Glutamatergic neuron (in vitro differentiated cells): ENCODE results near the gene IMMT. TPM values are rescaled to one million over a fixed set of nuclear protein-coding genes. Genes with fewer than 3 reads are reported as not detected.
"Not testable (repeated sequence)": the region's sequence is repeated elsewhere in the genome, so short reads cannot be mapped to it uniquely, and the experiment has no call there.

Source experiments
- DNase-seq: peaks from one replicate; pipeline ENCODE4 v3.0.0; 2022
- H3K27ac Mint-ChIP-seq: one replicate; pipeline ENCODE4 v1.8.0; 2020; ENCODE audit warnings: mild to moderate bottlenecking, mixed read lengths, inconsistent platforms; ENCODE audit not compliant: unreplicated experiment
- H3K27me3 Mint-ChIP-seq: one replicate; pipeline ENCODE4 v1.8.0; 2020; ENCODE audit warnings: mild to moderate bottlenecking, moderate library complexity, mixed read lengths, inconsistent platforms; ENCODE audit not compliant: unreplicated experiment
- H3K36me3 Mint-ChIP-seq: one replicate; pipeline ENCODE4 v1.8.0; 2020; ENCODE audit warnings: mild to moderate bottlenecking, mixed read lengths, inconsistent platforms; ENCODE audit not compliant: unreplicated experiment
- H3K4me1 Mint-ChIP-seq: one replicate; pipeline ENCODE4 v1.8.0; 2020; ENCODE audit warnings: mild to moderate bottlenecking, low read depth, mixed read lengths, inconsistent platforms; ENCODE audit not compliant: unreplicated experiment
- H3K4me3 Mint-ChIP-seq: one replicate; pipeline ENCODE4 v1.8.0; 2020; ENCODE audit warnings: mild to moderate bottlenecking, mixed read lengths, inconsistent platforms; ENCODE audit not compliant: unreplicated experiment
- H3K9me3 Mint-ChIP-seq: one replicate; pipeline ENCODE4 v1.8.0; 2020; ENCODE audit warnings: mild to moderate bottlenecking, moderate library complexity, mixed read lengths, inconsistent platforms; ENCODE audit not compliant: unreplicated experiment
- total RNA-seq: library from RNA; stranded (reverse); fragmentation: NEBNext Ultra II Directional; extraction: Animal tissue kit (Norgen Biotek cat#: 25700); gene quantifications from one replicate; pipeline ENCODE4 v1.2.1, GENCODE V29; 2021; ENCODE audit not compliant: unreplicated experiment
- TF ChIP-seq, protein P1 (sequence below): fragments of 200-600 bp; sonication (generic); IDR thresholded peaks from one replicate; pipeline ENCODE4 v1.5.0; 2021; ENCODE audit not compliant: partially characterized antibody, unreplicated experiment

IMMT gene
- total RNA-seq, 1 donor from 2014 or later, result 124 TPM

DNA sequence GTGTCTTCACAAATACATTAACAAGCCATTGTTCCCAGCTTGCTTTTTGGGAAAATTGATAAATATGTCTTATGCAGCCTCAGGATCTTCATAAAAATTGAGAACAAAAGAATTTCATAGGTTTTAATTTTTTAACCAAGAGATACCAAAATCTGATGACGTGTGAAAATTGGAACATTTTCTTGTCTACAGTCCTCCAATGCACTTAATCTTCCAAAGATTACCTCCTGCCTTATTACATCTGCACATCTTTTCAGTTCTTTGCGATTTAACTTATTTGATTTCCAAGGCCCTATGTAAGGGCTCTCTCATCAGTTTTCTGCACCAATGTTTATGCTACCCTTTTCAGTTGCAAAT, 7.1 kb upstream of the IMMT start:
- no peak for DNase-seq
- peaks cover 12% of the 10 kb centered on the region for H3K4me1 Mint-ChIP-seq
- peaks cover 7% of the 10 kb centered on the region for H3K9me3 Mint-ChIP-seq
- peak overlapping the region; percentile 75 for H3K27ac Mint-ChIP-seq
- no peaks in the 10 kb centered on the region for H3K36me3 Mint-ChIP-seq
- peak overlapping the region; percentile 45 for H3K4me3 Mint-ChIP-seq
- H3K27me3 Mint-ChIP-seq, result peaks cover 3% of the 10 kb centered on the region
- TF ChIP-seq, protein P1, sequence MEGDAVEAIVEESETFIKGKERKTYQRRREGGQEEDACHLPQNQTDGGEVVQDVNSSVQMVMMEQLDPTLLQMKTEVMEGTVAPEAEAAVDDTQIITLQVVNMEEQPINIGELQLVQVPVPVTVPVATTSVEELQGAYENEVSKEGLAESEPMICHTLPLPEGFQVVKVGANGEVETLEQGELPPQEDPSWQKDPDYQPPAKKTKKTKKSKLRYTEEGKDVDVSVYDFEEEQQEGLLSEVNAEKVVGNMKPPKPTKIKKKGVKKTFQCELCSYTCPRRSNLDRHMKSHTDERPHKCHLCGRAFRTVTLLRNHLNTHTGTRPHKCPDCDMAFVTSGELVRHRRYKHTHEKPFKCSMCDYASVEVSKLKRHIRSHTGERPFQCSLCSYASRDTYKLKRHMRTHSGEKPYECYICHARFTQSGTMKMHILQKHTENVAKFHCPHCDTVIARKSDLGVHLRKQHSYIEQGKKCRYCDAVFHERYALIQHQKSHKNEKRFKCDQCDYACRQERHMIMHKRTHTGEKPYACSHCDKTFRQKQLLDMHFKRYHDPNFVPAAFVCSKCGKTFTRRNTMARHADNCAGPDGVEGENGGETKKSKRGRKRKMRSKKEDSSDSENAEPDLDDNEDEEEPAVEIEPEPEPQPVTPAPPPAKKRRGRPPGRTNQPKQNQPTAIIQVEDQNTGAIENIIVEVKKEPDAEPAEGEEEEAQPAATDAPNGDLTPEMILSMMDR, result no peak

DNA sequence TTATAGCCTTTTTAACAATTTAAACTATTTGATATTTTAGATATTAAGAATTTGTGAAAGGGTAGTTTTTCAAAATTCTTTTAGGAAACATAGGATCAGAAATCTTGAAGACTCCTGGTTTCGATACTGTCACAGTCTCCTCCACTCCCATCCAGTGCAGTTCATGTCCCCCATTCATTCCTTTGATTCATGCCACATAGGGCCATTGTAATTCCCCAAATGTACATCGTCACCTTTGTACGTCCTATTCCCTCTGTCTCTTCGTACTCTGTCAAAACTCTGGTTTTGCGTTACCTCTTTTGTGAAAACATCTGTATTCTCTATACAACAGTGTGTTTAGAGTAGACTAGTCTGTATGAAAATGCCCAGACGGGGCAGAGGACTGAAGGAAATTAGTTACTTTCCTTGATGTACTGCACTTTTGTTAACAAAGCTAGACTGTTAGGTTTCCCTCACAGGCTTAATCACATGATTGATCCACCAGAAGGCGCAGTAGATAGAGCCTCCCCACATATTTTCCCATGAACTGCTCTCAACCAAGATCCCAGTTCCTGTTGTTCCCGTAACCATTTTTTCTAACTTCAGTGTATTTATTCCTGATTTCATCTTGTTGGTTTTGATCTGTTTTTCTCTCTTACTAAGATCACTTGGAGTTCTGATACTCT, 6.5 kb upstream of the IMMT start:
- Mint-ChIP-seq H3K36me3 (no peaks in the 10 kb centered on the region), H3K27me3 (peaks cover 3% of the 10 kb centered on the region), H3K4me1 (peaks cover 12% of the 10 kb centered on the region), H3K4me3 (peak overlapping the region; percentile 45), H3K9me3 (peaks cover 7% of the 10 kb centered on the region), H3K27ac (peak overlapping the region; percentile 75)
- no peak for DNase-seq
- TF ChIP-seq, protein P1, result no peak

GRCh38 chr2:86200564-86200963, 5.3 kb upstream of the IMMT start:
- H3K4me1 Mint-ChIP-seq, result peaks cover 12% of the 10 kb centered on the region
- DNase-seq, H3K27me3 Mint-ChIP-seq, H3K36me3 Mint-ChIP-seq, H3K27ac Mint-ChIP-seq: not testable (repeated sequence)
- H3K4me3 Mint-ChIP-seq, result peak overlapping the region; percentile 99
- peaks cover 13% of the 10 kb centered on the region for H3K9me3 Mint-ChIP-seq

DNA sequence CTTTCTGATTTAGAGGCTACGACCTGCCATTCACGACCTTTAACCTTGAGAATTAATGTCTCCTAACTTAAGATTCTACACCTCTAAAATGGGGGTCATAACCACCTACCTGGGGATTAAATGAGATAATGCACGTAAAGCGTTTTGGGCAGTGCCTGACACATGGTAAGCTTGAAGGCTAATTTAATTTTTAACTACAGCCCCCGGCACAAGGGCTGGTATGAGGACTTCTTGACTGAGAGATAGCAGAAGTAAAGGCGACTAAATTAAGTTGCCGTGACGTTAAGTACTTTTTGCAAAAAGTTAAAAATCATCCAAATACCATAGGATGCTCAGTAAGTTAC, 4.5 kb upstream of the IMMT start:
- H3K27me3 Mint-ChIP-seq, result peaks cover 7% of the 10 kb centered on the region
- peak overlapping the region; percentile 99 for H3K4me3 Mint-ChIP-seq
- H3K27ac Mint-ChIP-seq, result peak overlapping the region; percentile 95
- H3K4me1 Mint-ChIP-seq, result peaks cover 12% of the 10 kb centered on the region
- no peak for DNase-seq
- TF ChIP-seq, protein P1, result no peak
- H3K36me3 Mint-ChIP-seq, result no peaks in the 10 kb centered on the region
- peaks cover 16% of the 10 kb centered on the region for H3K9me3 Mint-ChIP-seq

DNA sequence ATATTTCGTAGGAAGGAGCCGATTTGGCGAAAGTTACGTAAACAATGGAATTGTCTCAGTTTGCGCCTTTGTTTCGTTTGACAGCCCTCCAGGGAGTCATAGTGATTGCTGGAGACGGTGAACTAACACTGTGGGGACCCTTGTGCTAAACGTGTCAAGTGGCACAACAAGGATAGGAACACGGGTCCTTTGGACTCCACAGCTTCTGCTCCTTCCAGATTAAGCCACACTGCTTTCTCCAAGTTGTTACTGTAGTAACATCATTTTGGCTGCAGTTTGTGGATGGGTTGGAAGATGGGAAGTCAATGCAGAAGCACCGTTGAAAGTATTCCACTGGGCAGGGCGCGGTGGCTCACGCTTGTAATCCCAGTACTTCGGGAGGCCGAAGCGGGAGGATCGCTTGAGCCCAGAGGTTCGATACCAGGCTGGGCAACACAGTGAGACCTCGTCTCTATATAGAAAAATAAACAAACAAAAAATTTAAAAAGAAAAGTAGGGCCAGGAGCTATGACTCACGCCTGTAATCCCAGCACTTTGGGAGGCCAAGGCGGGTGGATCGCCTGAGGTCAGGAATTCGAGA, 636 bp upstream of the IMMT start:
- no peaks in the 10 kb centered on the region for H3K36me3 Mint-ChIP-seq
- H3K9me3 Mint-ChIP-seq, result peaks cover 24% of the 10 kb centered on the region
- peaks cover 11% of the 10 kb centered on the region for H3K27me3 Mint-ChIP-seq
- DNase-seq, result peak; percentile 27
- TF ChIP-seq, protein P1, result no peak
- peaks cover 10% of the 10 kb centered on the region for H3K4me1 Mint-ChIP-seq
- peak overlapping the region; percentile 99 for H3K27ac Mint-ChIP-seq
- peak overlapping the region; percentile 94 for H3K4me3 Mint-ChIP-seq
